Lower leg skin (tissue), 4 donors: Measurements from ENCODE around the gene KRT28. TPM values are rescaled to one million over a fixed set of nuclear protein-coding genes. Genes with fewer than 3 reads are reported as not detected.

Source experiments
- DNase-seq, 2 donors: peaks; one replicate each; pipeline ENCODE4 v3.0.0-alpha.2; 2019; ENCODE audit warnings: low spot score in 2 of 2
- H3K4me3 ChIP-seq: fragments of 200-600 bp; sonication (generic); 2 replicates; pipeline ENCODE4 v1.5.1; 2017; ENCODE audit warnings: mild to moderate bottlenecking, low read depth; ENCODE audit not compliant: poor library complexity, severe bottlenecking
- CTCF ChIP-seq, 3 donors: fragments of 450-650 bp; IDR thresholded peaks; one replicate each; pipeline ENCODE4 v1.5.1; 2016; ENCODE audit warnings: antibody characterized with exemption in 3 of 3, mild to moderate bottlenecking in 3 of 3, moderate library complexity in 2 of 3
- POLR2A ChIP-seq, 2 donors: fragments of 450-650 bp; IDR thresholded peaks; one replicate each; pipeline ENCODE4 v1.6.1; 2016 to 2017; ENCODE audit warnings: antibody characterized with exemption in 2 of 2, mild to moderate bottlenecking in 1 of 2, moderate library complexity in 1 of 2
- WGBS, 2 donors: methylation state at CpG; one replicate each; pipeline ENCODE4 v1.1.5; 2018; 5-methylcytosine and 5-hydroxymethylcytosine counted together
- intact Hi-C: fragments of 100-400 bp; cut with DNase I; formaldehyde crosslinking; loops from one replicate; pipeline ENCODE4 v1.15.0; 2023; ENCODE audit warnings: low total_unique reads
- total RNA-seq, 4 donors: library from RNA; depleted of rRNA; stranded (reverse); fragments of >200 nt; gene quantifications; one replicate each; pipeline ENCODE4 v1.1.0, GENCODE V29; 2016

KRT28 gene
- 1 to 10 TPM in 1 of 4 donors, not detected in 3; 6.0 TPM for total RNA-seq

DNA sequence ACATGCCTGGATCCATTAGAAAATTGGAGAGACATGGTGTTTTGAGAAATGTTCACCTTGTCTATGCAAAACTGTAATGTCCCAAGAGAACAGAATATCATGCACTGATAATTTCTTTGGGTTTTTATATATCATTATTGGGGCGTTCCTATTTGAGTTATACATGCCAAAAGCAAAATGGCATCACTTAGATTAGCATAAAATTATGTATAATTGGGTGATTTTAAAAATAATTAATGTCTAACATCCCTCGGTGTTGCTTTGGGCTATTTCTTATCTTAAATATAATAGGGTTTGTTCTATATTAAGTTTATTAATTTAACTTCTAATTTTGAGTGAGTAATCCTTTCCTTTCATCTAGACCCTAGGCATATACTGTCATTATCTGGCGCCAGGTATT lies at the start of gene KRT28:
Gene KRT28 (minus strand): TSS at position 101 of the 400 bp plus-strand sequence. CDS start 66 bp downstream, at position 35.
- intact Hi-C loops, result loop anchor here (10.0 kb wide), 2 partner anchors 105 to 745 kb away; no protein-coding TSS in a partner anchor
- 72 to 76% methylated on average over 3 of the region's 3 CpGs for WGBS, 2 donors
- TF ChIP-seq CTCF (IDR thresholded peaks at IDR 0.05) (no peak), POLR2A (IDR thresholded peaks at IDR 0.05) (no peak)
- DNase-seq, result no peak
- H3K4me3 ChIP-seq, result no peak within 1 kb of the TSS

DNA sequence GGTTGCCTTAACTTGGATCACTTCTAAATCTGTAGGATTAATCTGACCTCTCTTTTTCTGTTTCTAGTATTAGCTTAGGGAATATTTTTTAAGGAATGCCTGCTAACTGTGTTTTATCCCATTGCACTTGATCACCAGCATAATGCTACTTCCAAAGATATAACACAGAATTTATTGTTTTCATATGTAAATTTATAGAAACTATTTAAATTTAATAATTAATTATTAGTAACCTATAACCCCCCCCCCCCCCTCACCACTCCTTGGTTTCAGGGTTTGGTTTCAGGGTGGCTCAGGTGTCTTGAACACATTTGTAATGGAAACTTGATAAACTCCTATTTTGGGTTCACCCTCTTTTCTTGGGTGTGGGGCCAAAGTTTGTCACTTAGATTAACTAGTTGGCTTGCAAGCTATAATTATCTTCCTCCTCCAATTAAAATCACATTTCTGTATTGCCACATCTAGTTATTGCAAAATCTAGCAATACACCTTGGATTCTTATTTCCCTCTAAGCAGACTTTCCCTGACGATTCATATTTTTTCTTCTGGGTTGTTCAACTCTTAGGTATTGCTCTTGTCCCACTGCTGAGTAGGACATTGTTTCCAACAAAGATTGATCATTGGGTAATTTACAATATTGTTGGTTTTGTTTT lies 49.0 kb upstream of the KRT28 start:
- no peak overlapping the region for H3K4me3 ChIP-seq
- intact Hi-C loops, result no loop called here
- 53 to 57% methylated on average over 1 of the region's 1 CpG for WGBS, 2 donors
- TF ChIP-seq POLR2A (IDR thresholded peaks at IDR 0.05) (no peak), CTCF (IDR thresholded peaks at IDR 0.05) (no peak)
- no peak for DNase-seq

GRCh38 chr17:40846515-40847144 lies 46.9 kb upstream of the KRT28 start:
- no peak overlapping the region for H3K4me3 ChIP-seq
- no peak for DNase-seq
- intact Hi-C loops, result no loop called here
- TF ChIP-seq POLR2A (IDR thresholded peaks at IDR 0.05), result no peak
- no peak for TF ChIP-seq CTCF (IDR thresholded peaks at IDR 0.05)
- WGBS, 2 donors, result 64 to 68% methylated on average over 1 of the region's 1 CpG

GRCh38 chr17:40844671-40845107 lies 44.9 kb upstream of the KRT28 start:
- intact Hi-C loops, result no loop called here
- no peak for DNase-seq
- no peak overlapping the region for H3K4me3 ChIP-seq
- WGBS, 2 donors, result 71 to 86% methylated on average over 4 of the region's 4 CpGs
- TF ChIP-seq POLR2A (IDR thresholded peaks at IDR 0.05) (no peak), CTCF (IDR thresholded peaks at IDR 0.05) (no peak)

DNA sequence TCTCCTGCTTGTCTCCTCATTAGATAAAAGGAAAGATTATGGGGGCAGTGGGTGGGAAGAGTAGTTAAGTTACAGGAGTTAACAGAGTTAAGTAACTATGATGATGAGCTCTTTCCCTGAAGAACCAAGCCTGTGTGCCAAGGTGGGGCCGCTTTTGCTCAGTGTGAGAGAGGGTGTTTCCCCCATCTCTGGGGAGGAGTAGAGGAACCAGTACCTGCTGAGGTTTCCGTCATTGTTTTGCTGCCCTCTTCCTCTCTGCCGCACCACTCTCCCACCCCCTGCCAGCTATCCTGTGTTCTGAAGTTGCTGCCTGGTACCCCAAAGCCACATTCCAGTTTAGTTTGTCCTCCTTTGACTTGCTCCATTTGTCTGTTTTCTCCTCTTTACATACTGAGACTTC lies 43.5 kb upstream of the KRT28 start:
- 34 to 75% methylated on average over 3 of the region's 3 CpGs for WGBS, 2 donors
- no peak overlapping the region for H3K4me3 ChIP-seq
- no peak for TF ChIP-seq CTCF (IDR thresholded peaks at IDR 0.05)
- intact Hi-C loops, result no loop called here
- no peak for DNase-seq
